Measurements from ENCODE around the gene ALG9.

Gene ALG9

GRCh38 chr11:111759376-111759775 is 112.0 kb downstream of the ALG9 start:
- no peak overlapping the region for H3K4me2 ChIP-seq (ENCODE audit: low read length)

GRCh38 chr11:111756097-111756496 is 115.3 kb downstream of the ALG9 start:
- H3K9me3 ChIP-seq (ENCODE audit: insufficient read depth, low read length) = no peaks in the 10 kb centered on the region
- H4K20me1 ChIP-seq (ENCODE audit: insufficient read depth, low read length) = no peaks in the 10 kb centered on the region
- H3K79me2 ChIP-seq (ENCODE audit: low read length) = peaks cover 3% of the 10 kb centered on the region; the same call in 1 of the 2 replicates
- no peaks in the 10 kb centered on the region for H3K27me3 ChIP-seq (ENCODE audit: low read depth, low read length)
- no peak overlapping the region for H2AFZ ChIP-seq (ENCODE audit: low read depth, low read length)
- peaks cover 67% of the 10 kb centered on the region for H3K36me3 ChIP-seq (replicated peaks; ENCODE audit: low read depth, low read length)
- H3K4me2 ChIP-seq (ENCODE audit: low read length) = no peak overlapping the region
- H3K4me3 ChIP-seq (ENCODE audit: low read length) = no peak overlapping the region
- H3K4me1 ChIP-seq (ENCODE audit: low read length) = no peaks in the 10 kb centered on the region
- no peak overlapping the region for H3K9ac ChIP-seq (ENCODE audit: low read length)
- TF ChIP-seq CTCF (IDR thresholded peaks at IDR 0.05; ENCODE audit: low read depth, low read length) (no peak), EZH2phosphoT487 (IDR thresholded peaks at IDR 0.05; ENCODE audit: low read depth) (no peak)
- no peak overlapping the region for H3K27ac ChIP-seq (ENCODE audit: low read length)

More at GRCh38 chr11:111759376-111759775, 112.0 kb downstream of the ALG9 start:
- no peak overlapping the region for H2AFZ ChIP-seq (ENCODE audit: low read depth, low read length)
- H3K27me3 ChIP-seq (ENCODE audit: low read depth, low read length) = no peaks in the 10 kb centered on the region
- no peak overlapping the region for H3K4me3 ChIP-seq (ENCODE audit: low read length)
- no peaks in the 10 kb centered on the region for H4K20me1 ChIP-seq (ENCODE audit: insufficient read depth, low read length)
- peaks cover 30% of the 10 kb centered on the region for H3K79me2 ChIP-seq (ENCODE audit: low read length)
- H3K27ac ChIP-seq (ENCODE audit: low read length) = no peak overlapping the region
- H3K36me3 ChIP-seq (replicated peaks; ENCODE audit: low read depth, low read length) = peaks cover 75% of the 10 kb centered on the region
- peaks cover 2% of the 10 kb centered on the region for H3K4me1 ChIP-seq (ENCODE audit: low read length)
- H3K9me3 ChIP-seq (ENCODE audit: insufficient read depth, low read length) = no peaks in the 10 kb centered on the region
- H3K9ac ChIP-seq (ENCODE audit: low read length) = no peak overlapping the region
- TF ChIP-seq CTCF (IDR thresholded peaks at IDR 0.05; ENCODE audit: low read depth, low read length) = no peak
- TF ChIP-seq EZH2phosphoT487 (IDR thresholded peaks at IDR 0.05; ENCODE audit: low read depth) = no peak

- peaks cover 74% of the 10 kb centered on the region for H3K36me3 ChIP-seq (replicated peaks; ENCODE audit: low read depth, low read length)
Observed at GRCh38 chr11:111749646-111750045, 121.7 kb downstream of the ALG9 start.

More at GRCh38 chr11:111749646-111750045, 121.7 kb downstream of the ALG9 start:
- no peak overlapping the region for H3K4me2 ChIP-seq (ENCODE audit: low read length)
- H3K27ac ChIP-seq (ENCODE audit: low read length) = no peak overlapping the region
- no peaks in the 10 kb centered on the region for H3K4me1 ChIP-seq (ENCODE audit: low read length)
- H3K79me2 ChIP-seq (ENCODE audit: low read length) = peaks cover 6% of the 10 kb centered on the region; the same call in 1 of the 2 replicates
- TF ChIP-seq EZH2phosphoT487 (IDR thresholded peaks at IDR 0.05; ENCODE audit: low read depth) (no peak), CTCF (IDR thresholded peaks at IDR 0.05; ENCODE audit: low read depth, low read length) (no peak)
- H2AFZ ChIP-seq (ENCODE audit: low read depth, low read length) = no peak overlapping the region
- H4K20me1 ChIP-seq (ENCODE audit: insufficient read depth, low read length) = 0 out of 2 replicates have a peak, but pooled peaks cover 3% of the 10 kb centered on the region
- H3K9me3 ChIP-seq (ENCODE audit: insufficient read depth, low read length) = no peaks in the 10 kb centered on the region
- H3K27me3 ChIP-seq (ENCODE audit: low read depth, low read length) = no peaks in the 10 kb centered on the region
- no peak overlapping the region for H3K9ac ChIP-seq (ENCODE audit: low read length)
- H3K4me3 ChIP-seq (ENCODE audit: low read length) = no peak overlapping the region
